Breast epithelium (tissue), 3 donors: ENCODE data around the gene ADGRV1.

Experiments
- CTCF ChIP-seq, 3 donors: fragments of 450-650 bp; IDR thresholded peaks; one replicate each; pipeline ENCODE4 v1.5.1; 2016 to 2017; ENCODE audit warnings: antibody characterized with exemption in 3 of 3, mild to moderate bottlenecking in 3 of 3, moderate library complexity in 3 of 3
- POLR2A ChIP-seq: fragments of 450-650 bp; IDR thresholded peaks from one replicate; pipeline ENCODE4 v1.6.1; 2016; ENCODE audit warnings: antibody characterized with exemption, mild to moderate bottlenecking, moderate library complexity
- POLR2AphosphoS5 ChIP-seq, 3 donors: sonication (generic); formaldehyde crosslinking; IDR thresholded peaks; one replicate each; pipeline ENCODE4 v1.6.1; 2017; ENCODE audit warnings: antibody characterized with exemption in 3 of 3

- TF ChIP-seq CTCF (IDR thresholded peaks at IDR 0.05) (no peak), POLR2AphosphoS5 (IDR thresholded peaks at IDR 0.05) (no peak), POLR2A (no peak)
These were observed 631.7 kb downstream of the ADGRV1 start for GRCh38 chr5:91190314-91190690.
